NCI-H2227 (cell line): ENCODE data around the gene HYOU1.
"Not testable (repeated sequence)": the region's sequence is repeated elsewhere in the genome, so short reads cannot be mapped to it uniquely, and the experiment has no call there.

ENCODE experiments used
- DNase-seq: peaks from one replicate; lab custom pipeline; 2025; ENCODE audit not compliant: unreplicated experiment; lab: John Stamatoyannopoulos, UW

The HYOU1 gene

DNA sequence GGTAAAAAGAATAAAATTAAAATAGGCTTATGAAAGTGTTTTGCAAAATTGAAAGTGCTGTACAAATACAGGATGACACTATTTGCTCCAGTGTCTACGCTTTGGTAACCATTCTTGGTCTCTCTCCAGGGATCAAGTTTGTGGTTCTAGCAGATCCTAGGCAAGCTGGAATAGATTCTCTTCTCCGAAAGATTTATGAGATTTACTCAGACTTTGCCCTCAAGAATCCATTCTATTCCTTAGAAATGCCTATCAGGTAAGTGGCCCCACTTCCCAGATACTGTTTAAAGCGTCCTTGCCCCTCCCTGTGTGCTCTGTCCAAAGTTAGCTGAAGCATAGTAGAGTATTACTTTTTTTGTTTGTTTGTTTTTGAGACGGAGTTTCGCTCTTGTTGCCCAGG is 35.4 kb downstream of the HYOU1 start:
- DNase-seq: no peak

GRCh38 chr11:119019996-119020395 is 37.0 kb downstream of the HYOU1 start:
- no peak for DNase-seq

DNA sequence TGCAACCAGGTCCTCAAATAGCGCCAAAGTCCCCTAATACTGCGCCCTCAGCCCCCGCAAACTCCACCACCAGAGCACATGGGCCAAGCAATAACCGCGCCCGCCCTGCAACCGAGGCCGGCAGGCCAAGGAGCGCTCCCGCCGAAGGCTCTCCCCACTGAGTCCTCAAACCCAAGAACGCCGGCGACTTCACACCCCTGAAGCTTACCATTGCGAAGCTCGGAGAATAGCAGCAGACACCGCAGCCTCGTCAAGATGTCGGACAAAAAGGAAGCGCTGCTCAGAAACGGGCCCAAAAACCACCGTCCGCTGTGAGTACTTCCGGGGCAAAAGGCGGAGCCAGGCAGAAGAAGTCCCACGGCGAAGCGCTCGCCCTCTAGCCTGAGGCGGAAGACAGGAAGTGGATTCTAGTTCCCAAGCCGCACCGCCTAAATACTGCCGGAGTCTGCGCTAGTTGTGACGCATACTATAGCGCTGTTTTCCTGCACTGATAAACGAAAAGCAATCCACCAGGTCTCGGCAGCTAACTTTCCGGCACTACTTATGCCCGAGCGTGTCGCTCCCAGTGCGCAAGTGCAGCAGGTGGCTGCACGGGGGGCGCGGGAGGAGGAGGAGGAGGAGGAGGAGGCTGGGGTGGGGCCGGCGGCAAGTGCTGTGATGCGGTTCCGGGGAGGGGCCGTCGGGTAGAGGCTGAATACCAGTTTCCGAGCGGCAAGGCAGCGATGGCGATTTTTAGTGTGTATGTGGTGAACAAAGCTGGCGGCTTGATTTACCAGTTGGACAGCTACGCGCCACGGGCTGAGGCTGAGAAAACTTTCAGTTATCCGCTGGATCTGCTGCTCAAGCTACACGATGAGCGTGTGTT is 38.7 kb downstream of the HYOU1 start, which contains the start of the genes RPS25 and TRAPPC4:
Gene RPS25, minus strand, starts transcription at position 270 of the 865 bp plus-strand sequence. Its CDS starts 59 bp downstream, at position 211.
Gene TRAPPC4, plus strand, starts transcription at position 693 of the 865 bp plus-strand sequence. Its CDS starts 30 bp downstream, at position 723.
- peak; percentile 93 for DNase-seq

- not testable (repeated sequence) for DNase-seq
Observed at GRCh38 chr11:119017377-119017776, 39.6 kb downstream of the HYOU1 start.

GRCh38 chr11:119016216-119017009 is 40.6 kb downstream of the HYOU1 start:
- DNase-seq: no peak

DNA sequence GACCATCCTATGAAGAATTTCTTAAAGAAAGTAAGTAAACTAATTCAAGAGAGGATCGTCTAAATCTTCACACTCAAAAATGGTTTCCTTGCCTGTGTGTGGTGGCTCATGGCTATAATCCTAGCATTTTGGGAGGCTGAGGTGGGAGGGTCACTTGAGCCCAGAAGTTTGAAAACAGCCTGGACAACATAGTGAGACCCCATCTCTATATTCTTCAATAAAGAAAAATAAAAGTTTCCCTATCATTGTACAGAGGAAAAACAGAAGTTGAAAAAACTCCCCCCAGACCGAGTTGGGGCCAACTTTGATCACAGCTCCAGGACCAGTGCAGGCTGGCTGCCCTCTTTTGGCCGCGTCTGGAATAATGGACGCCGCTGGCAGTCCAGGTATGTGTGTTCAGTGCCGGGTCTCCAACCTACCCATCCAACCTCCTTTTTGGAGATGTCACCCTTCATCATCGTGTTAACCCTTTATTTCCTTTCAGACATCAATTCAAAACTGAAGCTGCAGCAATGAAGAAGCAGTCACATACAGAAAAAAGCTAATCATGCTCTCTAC is 41.9 kb downstream of the HYOU1 start:
- DNase-seq: no peak

DNA sequence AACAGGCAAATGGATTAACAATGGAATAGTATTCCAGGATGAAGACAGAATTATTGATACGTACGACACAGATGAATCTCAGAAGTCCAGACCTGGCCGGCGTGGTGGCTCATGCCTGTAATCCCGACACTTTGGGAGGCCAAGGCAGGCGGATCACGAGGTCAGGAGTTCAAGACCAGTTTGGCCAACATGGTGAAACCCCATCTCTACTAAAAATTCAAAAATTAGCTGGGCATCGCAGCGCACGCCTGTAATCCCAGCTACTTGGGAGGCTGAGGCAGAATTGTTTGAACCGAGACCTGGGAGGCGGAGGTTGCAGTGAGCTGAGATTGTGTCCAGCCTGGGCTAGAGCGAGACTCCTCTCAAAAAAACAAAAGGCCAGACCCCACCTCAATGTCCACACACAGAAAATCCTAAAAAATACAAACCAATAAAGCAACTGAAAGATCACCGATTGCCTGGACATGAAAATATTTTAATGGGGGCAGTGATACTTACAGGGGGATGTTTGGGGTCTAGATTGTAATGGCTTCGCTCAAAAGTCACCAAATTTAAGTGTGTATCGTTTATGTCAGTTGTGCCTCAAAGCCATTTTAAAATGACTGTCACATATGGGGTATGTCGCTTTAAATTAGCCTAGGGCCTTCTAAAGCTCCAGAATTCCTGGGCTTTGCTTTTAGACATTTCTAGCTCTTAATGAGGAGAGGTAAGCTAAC is 42.6 kb downstream of the HYOU1 start:
- no peak for DNase-seq

GRCh38 chr11:119012629-119013170 is 44.3 kb downstream of the HYOU1 start:
- no peak for DNase-seq

DNA sequence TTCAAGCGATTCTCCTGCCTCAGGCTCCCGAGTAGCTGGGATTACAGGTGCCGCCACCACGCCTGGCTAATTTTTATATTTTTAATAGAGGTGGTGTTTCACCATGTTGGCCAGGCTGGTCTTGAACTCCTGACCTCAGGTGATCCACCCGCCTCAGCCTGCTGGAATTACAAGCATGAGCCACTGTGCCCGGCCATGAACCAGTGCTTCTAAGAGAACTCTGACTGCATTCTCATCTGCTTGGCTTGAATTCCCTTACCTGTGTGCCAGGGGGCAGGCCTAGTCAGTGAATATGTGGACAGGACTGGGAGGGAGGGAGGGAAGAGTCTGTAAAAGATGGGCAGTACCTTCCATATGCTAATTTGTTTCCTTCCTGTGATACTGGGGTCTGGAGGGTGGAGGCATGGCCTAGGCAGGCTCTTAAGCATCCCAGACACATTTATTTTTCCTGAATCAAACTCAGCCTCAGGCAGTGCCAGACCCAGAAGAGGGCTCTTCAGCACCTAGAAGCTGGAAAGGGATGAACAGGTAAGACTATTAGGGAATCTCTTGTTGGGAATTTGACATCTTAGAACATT is 45.4 kb downstream of the HYOU1 start:
- DNase-seq: no peak

DNA sequence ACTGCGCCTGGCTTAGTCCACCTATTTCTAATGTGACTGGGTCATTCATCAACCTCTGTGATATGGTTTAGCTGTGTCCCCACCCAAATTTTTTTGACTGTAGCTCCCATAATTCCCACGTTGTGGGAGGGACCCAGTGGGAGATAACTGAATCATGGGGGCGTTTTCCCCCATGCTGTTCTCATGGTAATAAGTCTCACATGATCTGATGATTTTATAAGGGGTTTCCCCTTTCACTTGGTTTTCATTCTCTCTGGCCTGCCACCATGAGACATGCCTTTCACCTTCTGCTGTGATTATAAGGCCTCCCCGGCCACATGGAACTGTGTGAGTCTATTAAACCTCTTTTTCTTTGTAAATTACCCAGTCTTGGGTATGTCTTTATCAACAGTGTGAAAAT is 50.3 kb downstream of the HYOU1 start:
- no peak for DNase-seq

GRCh38 chr11:119000906-119001305 is 56.1 kb downstream of the HYOU1 start:
- no peak for DNase-seq

- DNase-seq: no peak
Observed at GRCh38 chr11:118998822-118999221, 58.2 kb downstream of the HYOU1 start.

DNA sequence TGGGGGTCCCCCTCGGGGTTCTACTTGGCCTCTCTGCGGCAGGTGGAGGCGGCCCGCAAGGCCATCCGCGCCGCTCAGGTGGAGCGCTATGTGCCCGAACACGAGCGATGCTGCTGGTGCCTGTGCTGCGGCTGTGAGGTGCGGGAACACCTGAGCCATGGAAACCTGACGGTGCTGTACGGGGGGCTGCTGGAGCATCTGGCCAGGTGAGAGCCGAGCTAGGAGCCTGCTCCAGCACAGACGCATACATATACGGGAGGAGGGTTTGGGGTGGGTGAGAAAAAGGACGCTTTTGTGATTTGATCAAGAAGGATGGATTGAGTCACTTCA is 58.7 kb downstream of the HYOU1 start:
- no peak for DNase-seq

GRCh38 chr11:118997627-118998387 is 59.2 kb downstream of the HYOU1 start, which contains the start of gene CENATAC:
TSS of gene CENATAC (plus strand) at chr11:118998138. CDS start at chr11:118998198, 60 bp downstream.
- DNase-seq: peak; percentile 93

- DNase-seq: peak; percentile 13
Observed at GRCh38 chr11:118996926-118997626, 59.9 kb downstream of the HYOU1 start.
